GM18526 (cell line): ENCODE data around the gene EEA1.

Source experiments
- POLR2A ChIP-seq: IDR thresholded peaks from 3 replicates; pipeline ENCODE4 v1.6.1; 2011; ENCODE audit not compliant: insufficient read length; ENCODE audit errors: extremely low read depth

Gene EEA1

GRCh38 chr12:92802906-92803305, 126.2 kb downstream of the EEA1 start:
- no peak for TF ChIP-seq POLR2A

DNA sequence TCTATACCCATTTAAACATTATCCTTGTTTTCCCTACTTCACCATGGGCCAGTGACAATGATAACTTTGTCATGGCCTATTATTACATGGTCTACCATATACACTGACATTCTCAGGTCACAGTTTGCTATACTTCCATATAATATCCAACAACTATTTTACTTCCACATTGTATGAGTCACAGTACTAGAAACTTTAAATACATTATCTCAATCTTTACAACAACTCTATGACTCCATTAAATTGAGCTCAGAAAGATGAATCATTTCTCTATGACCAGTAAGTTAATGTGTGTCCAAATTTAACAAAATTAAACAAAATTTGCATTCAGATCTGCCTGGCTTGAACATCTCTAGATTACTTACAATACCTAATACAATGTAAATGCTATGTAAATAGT, 132.4 kb downstream of the EEA1 start:
- TF ChIP-seq POLR2A, result no peak

GRCh38 chr12:92794814-92795213, 134.3 kb downstream of the EEA1 start:
- no peak for TF ChIP-seq POLR2A

DNA sequence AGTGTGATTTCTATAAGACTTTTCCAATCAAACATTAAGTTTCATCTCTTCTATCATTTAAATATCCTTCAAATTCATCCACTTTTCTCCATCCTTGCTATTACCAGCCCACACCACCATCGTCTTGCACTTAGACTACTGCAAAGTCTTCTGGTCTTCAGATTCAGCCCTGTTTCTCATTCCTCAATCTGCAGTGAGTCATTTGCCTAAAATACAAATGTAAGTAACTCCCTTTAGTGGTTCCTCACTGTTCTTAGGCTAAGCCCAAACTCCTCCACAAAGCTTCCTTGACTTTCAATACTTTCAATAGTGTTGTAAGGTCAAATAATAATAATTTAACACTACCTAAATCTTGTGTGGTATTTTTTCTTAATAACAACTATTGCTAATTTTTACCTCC, 143.1 kb downstream of the EEA1 start:
- TF ChIP-seq POLR2A, result no peak

- TF ChIP-seq POLR2A, result no peak
Observed at GRCh38 chr12:92785563-92785950, 143.5 kb downstream of the EEA1 start.

DNA sequence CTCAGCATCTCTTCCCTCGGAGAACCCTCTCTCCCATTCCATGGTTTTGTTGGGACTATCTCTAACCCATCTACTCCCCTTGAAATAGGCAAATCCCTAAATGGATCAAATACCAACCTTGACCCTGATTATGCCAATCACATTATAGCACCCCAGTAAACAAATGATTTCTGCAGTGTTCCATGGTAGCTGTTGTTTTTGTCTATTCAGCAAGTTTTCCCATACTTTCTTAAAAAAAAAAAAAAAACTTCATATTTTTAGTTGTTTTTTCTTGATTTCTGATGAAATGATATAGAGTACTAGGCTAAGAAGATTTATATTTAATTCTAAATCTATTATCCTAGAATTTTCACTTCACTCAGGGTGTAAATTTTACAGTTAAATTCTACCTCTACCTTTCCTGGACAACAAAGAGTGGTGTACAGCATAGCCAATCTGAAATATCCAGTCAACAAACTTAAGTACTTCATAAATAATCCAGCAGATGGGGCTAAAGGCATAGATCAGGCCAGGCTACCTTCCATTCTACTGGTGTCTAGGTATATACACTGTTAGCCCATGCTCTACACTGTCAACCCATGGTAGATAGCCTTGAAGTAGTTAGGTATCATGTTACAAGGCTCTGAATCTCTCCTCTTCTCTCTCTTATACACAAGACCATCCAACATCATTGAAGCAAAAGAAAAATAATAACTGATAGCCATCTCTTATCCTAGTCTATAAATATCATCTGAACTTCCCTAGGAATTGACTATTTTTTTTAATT, 144.1 kb downstream of the EEA1 start:
- no peak for TF ChIP-seq POLR2A

DNA sequence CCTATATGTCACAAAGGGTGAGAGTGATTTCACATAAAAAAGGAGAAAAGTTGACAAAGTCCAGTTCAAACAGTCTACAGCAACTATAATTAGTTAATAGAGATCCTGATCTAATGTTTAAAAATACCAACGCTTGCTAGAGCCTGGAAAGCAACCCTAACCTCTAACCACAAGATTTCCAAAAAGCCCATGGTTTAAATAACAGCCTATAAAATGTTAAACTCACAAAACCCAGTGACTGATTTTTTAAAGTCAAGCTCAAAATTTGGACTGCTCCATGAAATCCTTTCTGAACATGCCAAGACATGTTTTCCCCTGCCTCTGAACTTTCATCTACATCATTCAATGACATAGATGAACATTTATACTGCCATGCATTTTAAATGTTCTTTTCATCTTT, 144.7 kb downstream of the EEA1 start:
- TF ChIP-seq POLR2A, result no peak

DNA sequence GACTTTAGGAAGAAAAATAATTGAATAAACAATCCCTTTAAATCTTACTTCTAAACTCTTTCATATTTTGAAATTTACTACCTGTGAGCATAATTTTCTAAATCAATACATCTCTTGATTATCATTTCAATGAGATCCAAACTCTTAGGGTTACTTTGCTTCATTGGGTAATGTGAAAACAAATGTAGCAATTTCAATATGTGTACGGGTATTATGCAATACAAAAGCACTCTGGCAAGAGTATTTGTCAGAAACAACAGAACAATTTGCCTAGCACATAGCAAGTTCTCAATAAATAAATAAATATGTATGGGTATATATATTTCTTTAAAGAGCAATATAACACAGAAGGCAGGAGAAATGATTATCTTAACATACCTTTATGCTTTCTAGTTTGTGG, 149.2 kb downstream of the EEA1 start:
- no peak for TF ChIP-seq POLR2A

DNA sequence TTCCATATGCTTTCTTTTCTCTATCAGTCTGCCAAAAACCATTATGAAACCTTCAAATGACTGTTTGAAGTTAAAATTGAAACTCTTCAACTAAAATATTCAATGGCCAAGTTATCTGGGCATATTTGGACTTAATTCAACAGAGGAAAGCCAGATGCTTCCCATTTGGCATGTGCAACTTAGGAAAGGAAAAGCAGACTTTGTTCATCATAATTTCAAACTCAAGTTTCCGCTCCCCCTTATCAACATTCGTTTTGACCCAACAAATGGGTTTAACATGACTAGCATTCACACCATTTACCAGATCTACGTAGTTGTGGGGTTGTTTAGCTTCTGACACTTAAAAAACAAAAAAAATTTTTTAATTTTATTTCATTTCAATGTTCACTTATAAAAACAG, 150.6 kb downstream of the EEA1 start:
- no peak for TF ChIP-seq POLR2A

- no peak for TF ChIP-seq POLR2A
Observed at GRCh38 chr12:92775416-92775815, 153.7 kb downstream of the EEA1 start.

- TF ChIP-seq POLR2A, result no peak
Observed at GRCh38 chr12:92771001-92771400, 158.1 kb downstream of the EEA1 start.

- no peak for TF ChIP-seq POLR2A
Observed at GRCh38 chr12:92769124-92769901, 159.8 kb downstream of the EEA1 start.

DNA sequence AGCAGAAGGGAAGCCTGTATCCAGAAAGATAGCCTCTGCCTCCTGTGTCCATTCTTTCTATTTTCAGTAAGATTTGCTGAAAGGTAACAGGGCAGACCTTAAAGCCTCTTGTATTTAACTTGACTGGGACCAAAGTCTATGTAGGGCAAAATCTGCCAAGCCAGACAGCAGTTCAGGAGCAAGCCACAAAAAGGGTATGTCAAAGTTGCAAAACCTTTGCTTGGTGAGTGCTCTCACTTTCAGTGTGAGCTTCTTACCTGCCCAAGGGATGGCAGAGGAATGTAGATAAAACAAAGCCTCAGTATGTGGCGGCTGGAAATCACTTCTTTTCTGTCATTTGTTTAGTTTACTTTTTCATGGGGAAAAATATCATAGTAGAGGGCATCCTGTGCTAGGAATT, 163.2 kb downstream of the EEA1 start:
- no peak for TF ChIP-seq POLR2A

DNA sequence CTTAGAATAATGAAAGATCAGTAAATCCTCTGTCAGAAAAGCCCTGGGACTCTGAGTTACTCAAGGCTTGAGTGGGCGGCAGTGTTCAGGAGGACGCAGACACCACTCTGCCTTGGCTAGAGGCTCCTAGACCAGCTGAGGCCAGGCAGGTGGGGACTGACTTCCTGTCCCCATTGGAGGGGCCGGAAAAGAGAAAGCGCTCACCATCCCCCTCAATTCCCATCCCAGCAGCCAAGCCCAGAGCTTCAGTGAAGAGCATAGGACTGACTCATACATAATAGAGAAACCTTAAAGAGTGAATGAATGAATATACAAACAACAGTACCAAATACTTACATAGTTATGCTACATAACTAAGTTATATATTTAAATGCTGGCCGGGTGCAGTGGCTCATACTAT, 164.3 kb downstream of the EEA1 start:
- TF ChIP-seq POLR2A, result no peak

DNA sequence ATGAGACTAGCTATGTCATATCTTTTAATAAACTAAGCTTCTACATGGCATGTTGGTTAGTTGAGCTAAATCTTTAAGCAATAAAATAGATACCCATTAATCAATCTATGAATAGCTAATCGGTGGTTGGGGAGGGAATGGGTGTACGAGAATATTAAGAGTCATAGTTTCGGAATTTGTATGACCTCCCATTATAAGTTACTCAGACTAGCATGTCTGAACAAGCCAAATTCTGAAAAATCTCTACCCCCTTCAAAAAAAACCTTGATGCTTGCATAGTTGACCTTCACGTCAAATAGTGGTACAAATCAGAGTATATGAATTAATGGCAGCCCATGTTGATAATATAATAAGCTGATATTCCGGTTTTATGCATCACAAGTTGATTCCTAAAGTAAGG, 166.3 kb downstream of the EEA1 start:
- no peak for TF ChIP-seq POLR2A

- TF ChIP-seq POLR2A, result no peak
Observed at GRCh38 chr12:92759634-92760268, 169.3 kb downstream of the EEA1 start.

DNA sequence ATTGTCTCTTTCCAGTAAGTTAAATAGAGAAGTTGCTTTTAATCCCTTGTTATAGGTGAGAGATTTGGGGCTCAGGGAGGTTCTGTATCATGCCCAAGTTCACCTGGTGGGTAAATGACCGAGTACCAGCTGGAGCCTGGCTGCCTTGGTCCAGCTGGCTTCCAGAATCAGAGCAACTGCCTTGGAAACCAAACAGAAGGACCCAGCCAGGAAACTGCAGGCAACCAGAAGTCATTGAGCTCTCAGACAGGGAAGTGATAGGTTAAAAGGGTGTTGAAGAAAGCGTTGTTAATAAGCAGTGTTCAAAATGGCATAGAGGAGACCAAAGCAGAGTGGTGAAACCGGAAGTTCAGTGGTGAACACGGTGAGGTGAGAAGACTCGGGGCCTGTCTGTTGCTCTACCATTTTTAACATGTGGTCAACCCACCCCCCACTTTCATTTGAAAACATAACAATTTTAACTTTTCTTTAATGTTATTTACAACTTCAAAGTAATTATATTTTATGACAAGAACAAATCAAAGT, 171.4 kb downstream of the EEA1 start:
- no peak for TF ChIP-seq POLR2A
